HT1080 (cell line): ENCODE measurements around the gene GCLC. TPM values are rescaled to one million over a fixed set of nuclear protein-coding genes. Genes with fewer than 3 reads are reported as not detected.

Experiments
- DNase-seq: peaks from one replicate; pipeline ENCODE4 v3.0.0-alpha.2; 2015; ENCODE audit warnings: low read depth
- total RNA-seq: library from RNA; depleted of rRNA; stranded (reverse); fragments of >200 nt; shearing (Covaris generic); gene quantifications from 2 replicates; pipeline ENCODE4 v1.2.3, GENCODE V29; 2014

Gene GCLC
- total RNA-seq, 1 experiment from 2014 or later: 17.9 TPM

GRCh38 chr6:53527249-53527765 lies 17.6 kb downstream of the GCLC start:
- no peak for DNase-seq

GRCh38 chr6:53526000-53526399 lies 18.9 kb downstream of the GCLC start:
- no peak for DNase-seq

GRCh38 chr6:53524455-53524815 lies 20.5 kb downstream of the GCLC start:
- peak; percentile 59 for DNase-seq

GRCh38 chr6:53523511-53524454 lies 21.1 kb downstream of the GCLC start:
- no peak for DNase-seq

GRCh38 chr6:53520320-53520928 lies 24.5 kb downstream of the GCLC start:
- no peak for DNase-seq

- DNase-seq: no peak
Measured at GRCh38 chr6:53518862-53519261, 26.0 kb downstream of the GCLC start.

GRCh38 chr6:53517021-53517420 lies 27.9 kb downstream of the GCLC start:
- DNase-seq: peak; percentile 64

- DNase-seq: no peak
Measured at GRCh38 chr6:53514677-53515076, 30.2 kb downstream of the GCLC start.

- DNase-seq: no peak
Measured at GRCh38 chr6:53513519-53513966, 31.4 kb downstream of the GCLC start.

GRCh38 chr6:53513056-53513455 lies 31.8 kb downstream of the GCLC start:
- DNase-seq: no peak

- no peak for DNase-seq
Measured at GRCh38 chr6:53512626-53513025, 32.3 kb downstream of the GCLC start.

GRCh38 chr6:53510746-53511145 lies 34.2 kb downstream of the GCLC start:
- DNase-seq: no peak

GRCh38 chr6:53506872-53507271 lies 38.0 kb downstream of the GCLC start:
- no peak for DNase-seq

- DNase-seq: no peak
Measured at GRCh38 chr6:53504512-53504911, 40.4 kb downstream of the GCLC start.

- no peak for DNase-seq
Measured at GRCh38 chr6:53503060-53503459, 41.8 kb downstream of the GCLC start.

- DNase-seq: no peak
Measured at GRCh38 chr6:53501432-53501831, 43.5 kb downstream of the GCLC start.

- no peak for DNase-seq
Measured at GRCh38 chr6:53500095-53500494, 44.8 kb downstream of the GCLC start.

- DNase-seq: no peak
Measured at GRCh38 chr6:53499094-53499493, 45.8 kb downstream of the GCLC start.

- no peak for DNase-seq
Measured at GRCh38 chr6:53498649-53499048, 46.3 kb downstream of the GCLC start.

GRCh38 chr6:53497905-53498304 lies 47.0 kb downstream of the GCLC start:
- DNase-seq: no peak

GRCh38 chr6:53496797-53497375 lies 48.0 kb downstream of the GCLC start:
- peak; percentile 87 for DNase-seq
